Gastrocnemius medialis (tissue), 4 donors: ENCODE data around the gene BET1L. TPM values are rescaled to one million over a fixed set of nuclear protein-coding genes. Genes with fewer than 3 reads are reported as not detected.

Experiments used
- ATAC-seq, 2 donors: fragments of 150-250 bp; one replicate each; pipeline ENCODE4 v1.9.1; 2016
- DNase-seq, 2 donors: peaks; one replicate each; pipeline ENCODE4 v3.0.0-alpha.2; 2019
- H3K27ac ChIP-seq, 4 donors: fragments of 200-600 bp; sonication (generic); 1 replicate in 1 of 4; 2 replicates in 3 of 4; pipeline ENCODE4 v1.5.1; 2016 to 2018; ENCODE audit warnings: mild to moderate bottlenecking in 2 of 4, moderate library complexity in 1 of 4
- H3K27me3 ChIP-seq, 3 donors: fragments of 200-600 bp; sonication (generic) in 2 of 3; 1 replicate in 1 of 3; 2 replicates in 2 of 3; pipeline versions ENCODE4 v1.5.1 to v1.6.0; 2016 to 2019; ENCODE audit warnings: mild to moderate bottlenecking in 1 of 3, moderate library complexity in 1 of 3
- H3K36me3 ChIP-seq, 2 donors: fragments of 200-600 bp; sonication (generic) in 1 of 2; one replicate each; pipeline ENCODE4 v1.5.1; 2017 to 2018
- H3K4me1 ChIP-seq, 2 donors: fragments of 200-600 bp; sonication (generic) in 1 of 2; one replicate each; pipeline ENCODE4 v1.5.1; 2016 to 2017; ENCODE audit warnings: mild to moderate bottlenecking in 2 of 2
- H3K4me3 ChIP-seq, 4 donors: fragments of 200-600 bp; sonication (generic) in 3 of 4; 1 replicate in 1 of 4; 2 replicates in 3 of 4; pipeline ENCODE4 v1.5.1; 2016 to 2019; ENCODE audit warnings: mild to moderate bottlenecking in 2 of 4
- H3K9me3 ChIP-seq, 3 donors: fragments of 200-600 bp; sonication (generic) in 2 of 3; 1 replicate in 1 of 3; 2 replicates in 2 of 3; pipeline ENCODE4 v1.5.1; 2016 to 2019
- CTCF ChIP-seq, 5 experiments: fragments of 450-650 bp in 3 of 5; fragments of 200-600 bp in 2 of 5; sonication (generic) in 2 of 5; IDR thresholded peaks in 4 of 5; conservative IDR thresholded peaks in 1 of 5; 1 replicate in 4 of 5; 2 replicates in 1 of 5; pipeline ENCODE4 v1.5.1; 2016 to 2019; ENCODE audit warnings: antibody characterized with exemption in 5 of 5, mild to moderate bottlenecking in 3 of 5, moderate library complexity in 3 of 5
- POLR2A ChIP-seq, 2 donors: fragments of 450-650 bp; IDR thresholded peaks; one replicate each; pipeline ENCODE4 v1.6.1; 2017; ENCODE audit warnings: antibody characterized with exemption in 2 of 2, mild to moderate bottlenecking in 2 of 2, moderate library complexity in 2 of 2
- in situ Hi-C, 4 donors: fragments of 200-750 bp; cut with MboI; loops; one replicate each; pipeline versions ENCODE4 v1.15.0 to v1.8.0; 2017; ENCODE audit warnings: low sequenced_read_pairs in 4 of 4
- intact Hi-C: fragments of 100-400 bp; cut with DNase I; formaldehyde crosslinking; loops from one replicate; pipeline ENCODE4 v1.15.1; 2023; ENCODE audit warnings: low total_unique reads
- total RNA-seq, 4 donors: library from RNA; depleted of rRNA; stranded (reverse); fragments of >200 nt; gene quantifications; one replicate each; pipeline versions ENCODE4 v1.1.0 to v1.2.3, GENCODE V29; 2016

Gene BET1L
- total RNA-seq, 4 donors from 2014 or later = 11.3 to 15.9 (median 12.8) TPM

- no peaks in the 10 kb centered on the region for H3K9me3 ChIP-seq
- DNase-seq (no peak), ATAC-seq (no peak)
- no peak overlapping the region for H3K27ac ChIP-seq
- intact Hi-C loops (loop anchor here (10.0 kb wide), 1 partner anchor 245 kb away; the partner anchor contains the start of gene ANO9), in situ Hi-C loops (no loop called here)
- H3K4me3 ChIP-seq = no peak overlapping the region
- H3K27me3 ChIP-seq = no peaks in the 10 kb centered on the region
- TF ChIP-seq POLR2A (IDR thresholded peaks at IDR 0.05) (no peak), CTCF (IDR thresholded peaks at IDR 0.05 in 4 of 5, conservative IDR thresholded peaks at IDR 0.05 in 1 of 5) (no peak)
- no peaks in the 10 kb centered on the region for H3K4me1 ChIP-seq
- H3K36me3 ChIP-seq = peaks cover 0 to 21% of the 10 kb centered on the region in 2 donors
These were observed 7.4 kb downstream of the BET1L start for GRCh38 chr11:199782-200181.

GRCh38 chr11:199004-199581 is 8.1 kb downstream of the BET1L start:
- Histone ChIP-seq H3K27me3 (no peaks in the 10 kb centered on the region), H3K9me3 (no peaks in the 10 kb centered on the region), H3K4me1 (no peaks in the 10 kb centered on the region), H3K36me3 (peaks cover 0 to 14% of the 10 kb centered on the region in 2 donors), H3K4me3 (no peak overlapping the region), H3K27ac (no peak overlapping the region)
- TF ChIP-seq POLR2A (IDR thresholded peaks at IDR 0.05) (no peak), CTCF (IDR thresholded peaks at IDR 0.05 in 4 of 5, conservative IDR thresholded peaks at IDR 0.05 in 1 of 5) (no peak)
- no peak for ATAC-seq
- intact Hi-C loops (no loop called here), in situ Hi-C loops (no loop called here)
- DNase-seq = no peak

- H3K36me3 ChIP-seq = peaks cover 0 to 11% of the 10 kb centered on the region in 2 donors
- DNase-seq (no peak), ATAC-seq (no peak)
- TF ChIP-seq CTCF (IDR thresholded peaks at IDR 0.05 in 4 of 5, conservative IDR thresholded peaks at IDR 0.05 in 1 of 5) (no peak), POLR2A (IDR thresholded peaks at IDR 0.05) (no peak)
- no peaks in the 10 kb centered on the region for H3K27me3 ChIP-seq
- H3K9me3 ChIP-seq = no peaks in the 10 kb centered on the region
- no peaks in the 10 kb centered on the region for H3K4me1 ChIP-seq
- intact Hi-C loops = no loop called here
- in situ Hi-C loops = no loop called here
- H3K4me3 ChIP-seq = no peak overlapping the region
- no peak overlapping the region for H3K27ac ChIP-seq
These were observed 8.9 kb downstream of the BET1L start for GRCh38 chr11:198236-198806.

- TF ChIP-seq CTCF (IDR thresholded peaks at IDR 0.05 in 4 of 5, conservative IDR thresholded peaks at IDR 0.05 in 1 of 5) (no peak), POLR2A (IDR thresholded peaks at IDR 0.05) (no peak)
- in situ Hi-C loops = no loop called here
- H3K27ac ChIP-seq = no peak overlapping the region
- no peaks in the 10 kb centered on the region for H3K9me3 ChIP-seq
- no peak overlapping the region for H3K4me3 ChIP-seq
- ATAC-seq = no peak
- no peaks in the 10 kb centered on the region for H3K4me1 ChIP-seq
- intact Hi-C loops = no loop called here
- H3K36me3 ChIP-seq = peaks cover 0 to 6% of the 10 kb centered on the region in 2 donors
- no peak for DNase-seq
- no peaks in the 10 kb centered on the region for H3K27me3 ChIP-seq
These were observed 9.4 kb downstream of the BET1L start for GRCh38 chr11:197741-198235.
